ENCODE measurements around the gene OPRM1.

OPRM1 gene

DNA sequence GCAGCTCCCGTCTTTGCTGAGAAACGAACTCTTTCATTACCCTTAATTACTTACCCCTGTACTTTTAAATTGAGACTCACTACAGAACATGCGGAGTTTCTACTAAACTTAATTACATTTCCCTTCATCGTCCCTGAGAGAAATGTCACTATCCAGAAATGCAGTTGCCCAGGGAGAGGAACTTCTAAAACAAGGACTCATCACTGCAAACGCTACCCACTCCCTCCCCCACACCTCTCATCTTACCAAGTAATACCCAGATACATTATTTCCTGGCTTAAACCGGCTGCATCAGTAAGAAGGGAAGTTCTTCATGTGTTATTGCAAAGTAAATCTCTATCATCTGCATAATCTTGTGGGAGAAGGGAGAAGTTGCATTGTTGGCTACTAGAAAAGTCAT lies 179.3 kb downstream of the OPRM1 start:
- H3K27me3 ChIP-seq (ENCODE audit: control insufficient read depth in 5 of 5, insufficient read depth in 4 of 5, low read length in 5 of 5), result no peaks in the 10 kb centered on the region
- H3K4me3 ChIP-seq (ENCODE audit: low read depth in 1 of 5, low read length in 5 of 5), result no peak overlapping the region
- no peaks in the 10 kb centered on the region for H3K36me3 ChIP-seq (ENCODE audit: control insufficient read depth in 5 of 5, insufficient read depth in 5 of 5, low read length in 5 of 5)
- H3K9ac ChIP-seq (ENCODE audit: low read length in 5 of 5), result no peak overlapping the region
- H3K27ac ChIP-seq (ENCODE audit: low read depth, low read length), result no peak overlapping the region
- H3K4me1 ChIP-seq (ENCODE audit: control insufficient read depth in 5 of 5, insufficient read depth in 5 of 5, low read length in 5 of 5), result no peaks in the 10 kb centered on the region
- no peaks in the 10 kb centered on the region for H3K9me3 ChIP-seq (ENCODE audit: control insufficient read depth in 5 of 5, low read length in 5 of 5)

DNA sequence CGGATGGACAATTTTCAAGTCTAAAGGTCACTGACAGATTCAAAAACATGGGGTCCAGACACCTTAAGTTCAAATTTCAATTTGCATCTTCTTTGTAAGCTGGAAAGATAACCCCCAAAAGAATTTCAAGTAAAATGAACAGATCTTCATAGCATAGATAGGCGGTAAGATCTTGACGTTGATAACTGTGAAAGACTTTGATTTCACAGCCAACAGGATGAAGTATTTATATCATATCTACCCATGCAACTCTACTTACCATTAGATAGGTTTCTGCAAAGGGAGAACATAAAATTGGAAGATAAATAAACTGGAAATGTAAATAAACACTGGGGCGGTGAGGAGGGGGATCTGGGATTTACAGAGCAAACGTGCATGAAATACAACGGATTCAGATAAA lies 179.7 kb downstream of the OPRM1 start:
- Histone ChIP-seq H3K27me3 (ENCODE audit: control insufficient read depth in 5 of 5, insufficient read depth in 4 of 5, low read length in 5 of 5) (no peaks in the 10 kb centered on the region), H3K4me3 (ENCODE audit: low read depth in 1 of 5, low read length in 5 of 5) (no peak overlapping the region), H3K27ac (ENCODE audit: low read depth, low read length) (no peak overlapping the region), H3K9me3 (ENCODE audit: control insufficient read depth in 5 of 5, low read length in 5 of 5) (no peaks in the 10 kb centered on the region), H3K36me3 (ENCODE audit: control insufficient read depth in 5 of 5, insufficient read depth in 5 of 5, low read length in 5 of 5) (no peaks in the 10 kb centered on the region), H3K9ac (ENCODE audit: low read length in 5 of 5) (no peak overlapping the region), H3K4me1 (ENCODE audit: control insufficient read depth in 5 of 5, insufficient read depth in 5 of 5, low read length in 5 of 5) (no peaks in the 10 kb centered on the region)

- Histone ChIP-seq H3K4me1 (ENCODE audit: control insufficient read depth in 5 of 5, insufficient read depth in 5 of 5, low read length in 5 of 5) (no peaks in the 10 kb centered on the region), H3K9ac (ENCODE audit: low read length in 5 of 5) (no peak overlapping the region), H3K27me3 (ENCODE audit: control insufficient read depth in 5 of 5, insufficient read depth in 4 of 5, low read length in 5 of 5) (no peaks in the 10 kb centered on the region), H3K27ac (ENCODE audit: low read depth, low read length) (no peak overlapping the region), H3K4me3 (ENCODE audit: low read depth in 1 of 5, low read length in 5 of 5) (no peak overlapping the region), H3K36me3 (ENCODE audit: control insufficient read depth in 5 of 5, insufficient read depth in 5 of 5, low read length in 5 of 5) (no peaks in the 10 kb centered on the region), H3K9me3 (ENCODE audit: control insufficient read depth in 5 of 5, low read length in 5 of 5) (no peaks in the 10 kb centered on the region)
Measured at GRCh38 chr6:154219250-154219649, 180.2 kb downstream of the OPRM1 start.

- Histone ChIP-seq H3K9ac (ENCODE audit: low read length in 5 of 5) (no peak overlapping the region), H3K4me1 (ENCODE audit: control insufficient read depth in 5 of 5, insufficient read depth in 5 of 5, low read length in 5 of 5) (no peaks in the 10 kb centered on the region), H3K4me3 (ENCODE audit: low read depth in 1 of 5, low read length in 5 of 5) (no peak overlapping the region), H3K36me3 (ENCODE audit: control insufficient read depth in 5 of 5, insufficient read depth in 5 of 5, low read length in 5 of 5) (no peaks in the 10 kb centered on the region), H3K9me3 (ENCODE audit: control insufficient read depth in 5 of 5, low read length in 5 of 5) (no peaks in the 10 kb centered on the region), H3K27me3 (ENCODE audit: control insufficient read depth in 5 of 5, insufficient read depth in 4 of 5, low read length in 5 of 5) (no peaks in the 10 kb centered on the region), H3K27ac (ENCODE audit: low read depth, low read length) (no peak overlapping the region)
Measured at GRCh38 chr6:154222716-154223115, 183.7 kb downstream of the OPRM1 start.

DNA sequence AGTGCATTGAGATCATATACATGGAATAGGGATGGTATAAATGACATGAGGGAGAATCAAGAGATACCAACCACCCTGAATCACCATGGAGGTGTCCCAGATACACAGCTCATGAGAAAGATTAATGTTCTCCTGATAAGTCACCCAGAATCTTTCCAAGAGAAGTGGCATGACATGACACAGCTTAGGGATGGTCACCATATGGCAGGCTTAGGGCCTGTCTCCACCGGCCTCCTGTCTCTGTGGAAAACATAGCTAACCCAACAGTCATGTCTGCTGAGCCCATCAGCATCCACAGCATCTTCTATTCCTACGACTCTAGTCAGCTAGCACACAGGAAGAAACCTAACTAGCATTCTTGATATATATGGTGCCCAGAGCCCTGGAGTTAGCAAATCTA lies 184.3 kb downstream of the OPRM1 start:
- Histone ChIP-seq H3K27me3 (ENCODE audit: control insufficient read depth in 5 of 5, insufficient read depth in 4 of 5, low read length in 5 of 5) (no peaks in the 10 kb centered on the region), H3K4me1 (ENCODE audit: control insufficient read depth in 5 of 5, insufficient read depth in 5 of 5, low read length in 5 of 5) (no peaks in the 10 kb centered on the region), H3K36me3 (ENCODE audit: control insufficient read depth in 5 of 5, insufficient read depth in 5 of 5, low read length in 5 of 5) (no peaks in the 10 kb centered on the region), H3K27ac (ENCODE audit: low read depth, low read length) (no peak overlapping the region), H3K4me3 (ENCODE audit: low read depth in 1 of 5, low read length in 5 of 5) (no peak overlapping the region), H3K9ac (ENCODE audit: low read length in 5 of 5) (no peak overlapping the region), H3K9me3 (ENCODE audit: control insufficient read depth in 5 of 5, low read length in 5 of 5) (no peaks in the 10 kb centered on the region)

- Histone ChIP-seq H3K9me3 (ENCODE audit: control insufficient read depth in 5 of 5, low read length in 5 of 5) (no peaks in the 10 kb centered on the region), H3K36me3 (ENCODE audit: control insufficient read depth in 5 of 5, insufficient read depth in 5 of 5, low read length in 5 of 5) (no peaks in the 10 kb centered on the region), H3K27me3 (ENCODE audit: control insufficient read depth in 5 of 5, insufficient read depth in 4 of 5, low read length in 5 of 5) (no peaks in the 10 kb centered on the region), H3K4me1 (ENCODE audit: control insufficient read depth in 5 of 5, insufficient read depth in 5 of 5, low read length in 5 of 5) (no peaks in the 10 kb centered on the region), H3K9ac (ENCODE audit: low read length in 5 of 5) (no peak overlapping the region), H3K27ac (ENCODE audit: low read depth, low read length) (no peak overlapping the region), H3K4me3 (ENCODE audit: low read depth in 1 of 5, low read length in 5 of 5) (no peak overlapping the region)
Measured at GRCh38 chr6:154226461-154226860, 187.4 kb downstream of the OPRM1 start.

DNA sequence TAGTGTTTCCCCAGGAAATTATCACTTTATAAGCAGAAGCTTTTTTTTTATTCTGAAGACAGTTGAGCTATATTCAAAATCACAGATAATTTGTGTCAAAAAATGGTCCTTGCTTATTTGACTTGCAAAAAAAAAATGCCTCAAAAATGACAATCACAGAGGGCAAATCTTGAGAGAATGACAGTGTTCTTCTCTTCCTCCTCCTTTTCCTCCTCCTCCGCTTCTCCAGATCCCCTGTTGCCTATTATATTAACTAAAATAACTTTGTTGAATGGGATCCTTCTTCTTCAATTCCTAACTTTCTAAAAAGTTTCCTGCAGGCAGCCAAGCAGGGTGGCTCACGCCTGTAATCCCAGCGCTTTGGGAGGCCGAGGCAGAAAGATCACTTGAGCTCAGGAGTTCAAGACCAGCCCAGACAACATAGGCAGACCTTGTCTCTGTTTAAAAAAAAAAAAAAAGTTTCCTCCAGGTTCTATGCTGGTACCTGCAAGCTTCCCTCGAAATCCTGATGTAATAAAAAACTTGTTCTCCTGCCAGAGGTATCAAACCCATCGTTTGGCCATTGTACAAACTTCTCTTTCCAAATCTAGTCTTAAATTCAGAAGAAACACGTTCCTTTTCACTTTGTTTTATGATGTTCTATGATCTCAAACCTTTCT lies 189.0 kb downstream of the OPRM1 start:
- no peaks in the 10 kb centered on the region for H3K9me3 ChIP-seq (ENCODE audit: control insufficient read depth in 5 of 5, low read length in 5 of 5)
- no peaks in the 10 kb centered on the region for H3K36me3 ChIP-seq (ENCODE audit: control insufficient read depth in 5 of 5, insufficient read depth in 5 of 5, low read length in 5 of 5)
- no peak overlapping the region for H3K4me3 ChIP-seq (ENCODE audit: low read depth in 1 of 5, low read length in 5 of 5)
- no peak overlapping the region for H3K9ac ChIP-seq (ENCODE audit: low read length in 5 of 5)
- no peaks in the 10 kb centered on the region for H3K27me3 ChIP-seq (ENCODE audit: control insufficient read depth in 5 of 5, insufficient read depth in 4 of 5, low read length in 5 of 5)
- H3K27ac ChIP-seq (ENCODE audit: low read depth, low read length), result no peak overlapping the region
- no peaks in the 10 kb centered on the region for H3K4me1 ChIP-seq (ENCODE audit: control insufficient read depth in 5 of 5, insufficient read depth in 5 of 5, low read length in 5 of 5)

DNA sequence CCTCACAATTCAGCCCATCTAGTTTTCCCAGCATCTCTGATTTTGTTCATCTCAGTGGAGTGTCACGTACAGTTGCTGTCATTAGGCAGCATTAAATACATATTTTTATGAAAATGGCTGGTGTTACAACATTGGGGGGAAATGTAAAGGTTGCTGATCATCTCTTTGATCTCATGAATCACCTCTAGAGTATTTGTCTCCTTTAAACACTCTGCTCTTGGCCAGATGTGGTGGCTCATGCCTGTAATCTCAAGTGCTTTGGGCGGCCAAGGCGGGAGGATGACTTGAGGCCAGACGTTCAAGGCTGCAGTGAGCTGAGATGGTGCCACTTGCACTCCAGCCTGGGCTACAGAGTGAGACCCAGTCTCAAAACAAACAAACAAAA lies 189.5 kb downstream of the OPRM1 start:
- Histone ChIP-seq H3K9ac (ENCODE audit: low read length in 5 of 5) (no peak overlapping the region), H3K4me3 (ENCODE audit: low read depth in 1 of 5, low read length in 5 of 5) (no peak overlapping the region), H3K9me3 (ENCODE audit: control insufficient read depth in 5 of 5, low read length in 5 of 5) (no peaks in the 10 kb centered on the region), H3K27ac (ENCODE audit: low read depth, low read length) (no peak overlapping the region), H3K4me1 (ENCODE audit: control insufficient read depth in 5 of 5, insufficient read depth in 5 of 5, low read length in 5 of 5) (peaks cover 0 to under 1% (median 0%) of the 10 kb centered on the region in 5 donors), H3K27me3 (ENCODE audit: control insufficient read depth in 5 of 5, insufficient read depth in 4 of 5, low read length in 5 of 5) (no peaks in the 10 kb centered on the region), H3K36me3 (ENCODE audit: control insufficient read depth in 5 of 5, insufficient read depth in 5 of 5, low read length in 5 of 5) (no peaks in the 10 kb centered on the region)

DNA sequence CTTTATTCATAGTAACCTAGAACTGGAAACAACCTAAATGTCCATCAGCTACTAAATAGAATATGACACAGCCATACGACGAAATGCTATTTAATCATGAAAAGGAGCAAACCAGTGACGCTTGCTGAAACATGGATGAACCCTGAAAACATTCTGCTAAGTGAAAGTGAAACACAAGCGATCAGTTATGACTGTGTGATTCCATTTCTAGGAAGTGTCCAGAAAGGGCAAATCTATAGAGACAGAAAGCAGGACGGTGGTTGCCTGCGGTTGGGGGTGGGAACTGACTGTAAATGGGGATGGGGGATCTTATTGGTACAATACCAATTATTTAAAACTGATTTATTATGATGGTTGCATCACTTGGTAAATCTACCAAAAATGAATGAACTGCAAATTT lies 190.7 kb downstream of the OPRM1 start:
- no peak overlapping the region for H3K9ac ChIP-seq (ENCODE audit: low read length in 5 of 5)
- H3K27ac ChIP-seq (ENCODE audit: low read depth, low read length), result no peak overlapping the region
- H3K4me1 ChIP-seq (ENCODE audit: control insufficient read depth in 5 of 5, insufficient read depth in 5 of 5, low read length in 5 of 5), result peaks cover 0 to 4% (median 0%) of the 10 kb centered on the region in 5 donors
- no peaks in the 10 kb centered on the region for H3K9me3 ChIP-seq (ENCODE audit: control insufficient read depth in 5 of 5, low read length in 5 of 5)
- no peaks in the 10 kb centered on the region for H3K27me3 ChIP-seq (ENCODE audit: control insufficient read depth in 5 of 5, insufficient read depth in 4 of 5, low read length in 5 of 5)
- H3K4me3 ChIP-seq (ENCODE audit: low read depth in 1 of 5, low read length in 5 of 5), result no peak overlapping the region
- no peaks in the 10 kb centered on the region for H3K36me3 ChIP-seq (ENCODE audit: control insufficient read depth in 5 of 5, insufficient read depth in 5 of 5, low read length in 5 of 5)

DNA sequence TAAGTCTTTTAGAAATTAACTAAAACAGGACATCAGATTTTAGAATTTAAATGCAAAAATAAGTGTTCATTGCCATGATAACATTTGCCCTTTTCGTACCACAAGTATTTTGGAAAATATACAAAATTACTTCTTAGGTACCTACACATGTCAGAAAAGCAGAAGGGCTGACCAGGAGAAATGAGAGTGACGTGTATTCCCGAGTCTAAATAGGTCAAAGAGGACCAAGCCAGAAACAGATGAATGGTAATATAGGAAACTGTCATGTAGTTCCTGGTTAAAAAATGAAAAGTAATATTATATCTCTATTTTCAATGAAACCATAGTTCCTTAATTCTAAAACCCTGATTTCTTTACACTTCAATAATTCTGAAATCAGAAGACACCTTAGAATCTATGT lies 191.4 kb downstream of the OPRM1 start:
- no peaks in the 10 kb centered on the region for H3K27me3 ChIP-seq (ENCODE audit: control insufficient read depth in 5 of 5, insufficient read depth in 4 of 5, low read length in 5 of 5)
- H3K4me1 ChIP-seq (ENCODE audit: control insufficient read depth in 5 of 5, insufficient read depth in 5 of 5, low read length in 5 of 5), result peaks cover 0 to 4% (median 0%) of the 10 kb centered on the region in 5 donors
- no peak overlapping the region for H3K9ac ChIP-seq (ENCODE audit: low read length in 5 of 5)
- H3K36me3 ChIP-seq (ENCODE audit: control insufficient read depth in 5 of 5, insufficient read depth in 5 of 5, low read length in 5 of 5), result no peaks in the 10 kb centered on the region
- H3K27ac ChIP-seq (ENCODE audit: low read depth, low read length), result no peak overlapping the region
- no peak overlapping the region for H3K4me3 ChIP-seq (ENCODE audit: low read depth in 1 of 5, low read length in 5 of 5)
- no peaks in the 10 kb centered on the region for H3K9me3 ChIP-seq (ENCODE audit: control insufficient read depth in 5 of 5, low read length in 5 of 5)
